DOHH2 (cell line): ENCODE measurements around the gene AEBP2.

ENCODE experiments used
- H3F3A ChIP-seq: fragments of 200-600 bp; sonication (generic), shearing (Covaris generic); 2 replicates; pipeline ENCODE4 v1.6.0; 2016; ENCODE audit warnings: antibody characterized with exemption, mild to moderate bottlenecking; ENCODE audit not compliant: control insufficient read depth, insufficient read depth
- H3K27ac ChIP-seq: fragments of 200-600 bp; sonication (generic); 2 replicates; pipeline ENCODE4 v1.5.1; 2014; ENCODE audit warnings: low read depth, mild to moderate bottlenecking, low read length, moderate library complexity
- H3K27me3 ChIP-seq: fragments of 200-600 bp; sonication (generic); 2 replicates; pipeline ENCODE4 v1.6.1; 2014; ENCODE audit warnings: mild to moderate bottlenecking, low read length, mixed read lengths; ENCODE audit not compliant: control insufficient read depth
- H3K36me3 ChIP-seq: fragments of 200-600 bp; sonication (generic); 2 replicates; pipeline ENCODE4 v1.6.1; 2014; ENCODE audit warnings: mild to moderate bottlenecking, low read length, moderate library complexity, mixed read lengths; ENCODE audit not compliant: control insufficient read depth
- H3K4me1 ChIP-seq: fragments of 200-600 bp; sonication (generic); 2 replicates; pipeline ENCODE4 v1.6.1; 2014; ENCODE audit warnings: mild to moderate bottlenecking, low read length, mixed read lengths; ENCODE audit not compliant: control insufficient read depth
- H3K4me2 ChIP-seq: fragments of 200-600 bp; sonication (generic); 2 replicates; pipeline ENCODE4 v1.6.0; 2014; ENCODE audit warnings: mild to moderate bottlenecking, low read length, moderate library complexity
- H3K4me3 ChIP-seq: fragments of 200-600 bp; sonication (generic); 2 replicates; pipeline ENCODE4 v1.5.1; 2014; ENCODE audit warnings: mild to moderate bottlenecking, low read length, mixed read lengths
- H3K79me2 ChIP-seq: fragments of 200-600 bp; sonication (generic); 2 replicates; pipeline ENCODE4 v1.6.1; 2014; ENCODE audit warnings: mild to moderate bottlenecking, low read length, mixed read lengths; ENCODE audit not compliant: control insufficient read depth
- H3K9me2 ChIP-seq: fragments of 200-600 bp; sonication (generic); replicated peaks from 2 replicates; pipeline ENCODE4 v1.6.1; 2014; ENCODE audit warnings: mild to moderate bottlenecking, low read length, mixed read lengths; ENCODE audit not compliant: control insufficient read depth
- H3K9me3 ChIP-seq: fragments of 200-600 bp; sonication (generic); 2 replicates; pipeline ENCODE4 v1.6.1; 2014; ENCODE audit warnings: antibody characterized with exemption, low read length, mixed read lengths; ENCODE audit not compliant: control insufficient read depth, insufficient read depth
- H4K20me1 ChIP-seq: fragments of 200-600 bp; sonication (generic); 2 replicates; pipeline ENCODE4 v1.6.0; 2014; ENCODE audit warnings: low read depth, mild to moderate bottlenecking, antibody characterized with exemption, low read length, moderate library complexity; ENCODE audit not compliant: control insufficient read depth, insufficient read depth
- EZH2phosphoT487 ChIP-seq: fragments of 200-600 bp; sonication (generic); IDR thresholded peaks from 2 replicates; pipeline ENCODE4 v1.6.1; 2017; ENCODE audit warnings: borderline replicate concordance, mild to moderate bottlenecking, antibody characterized with exemption, low read length, moderate library complexity, mixed read lengths
- TF ChIP-seq, protein P1 (sequence below): fragments of 200-600 bp; sonication (generic); IDR thresholded peaks from one replicate; pipeline ENCODE4 v1.5.1; 2014; ENCODE audit warnings: antibody characterized with exemption, mild to moderate bottlenecking, low read depth, low read length; ENCODE audit not compliant: poor library complexity, severe bottlenecking

The AEBP2 gene

GRCh38 chr12:19477071-19477470, 37.8 kb downstream of the AEBP2 start:
- no peak overlapping the region for H3K4me3 ChIP-seq
- H3K79me2 ChIP-seq, result peaks cover 89% of the 10 kb centered on the region
- H3F3A ChIP-seq, result no peaks in the 10 kb centered on the region
- H3K4me2 ChIP-seq, result no peak overlapping the region
- H3K4me1 ChIP-seq, result peaks cover 8% of the 10 kb centered on the region
- H4K20me1 ChIP-seq, result peaks cover 13% of the 10 kb centered on the region
- peaks cover 71% of the 10 kb centered on the region for H3K36me3 ChIP-seq
- no peaks in the 10 kb centered on the region for H3K9me2 ChIP-seq
- no peaks in the 10 kb centered on the region for H3K9me3 ChIP-seq
- no peaks in the 10 kb centered on the region for H3K27me3 ChIP-seq
- TF ChIP-seq EZH2phosphoT487, result no peak
- TF ChIP-seq, protein P1, sequence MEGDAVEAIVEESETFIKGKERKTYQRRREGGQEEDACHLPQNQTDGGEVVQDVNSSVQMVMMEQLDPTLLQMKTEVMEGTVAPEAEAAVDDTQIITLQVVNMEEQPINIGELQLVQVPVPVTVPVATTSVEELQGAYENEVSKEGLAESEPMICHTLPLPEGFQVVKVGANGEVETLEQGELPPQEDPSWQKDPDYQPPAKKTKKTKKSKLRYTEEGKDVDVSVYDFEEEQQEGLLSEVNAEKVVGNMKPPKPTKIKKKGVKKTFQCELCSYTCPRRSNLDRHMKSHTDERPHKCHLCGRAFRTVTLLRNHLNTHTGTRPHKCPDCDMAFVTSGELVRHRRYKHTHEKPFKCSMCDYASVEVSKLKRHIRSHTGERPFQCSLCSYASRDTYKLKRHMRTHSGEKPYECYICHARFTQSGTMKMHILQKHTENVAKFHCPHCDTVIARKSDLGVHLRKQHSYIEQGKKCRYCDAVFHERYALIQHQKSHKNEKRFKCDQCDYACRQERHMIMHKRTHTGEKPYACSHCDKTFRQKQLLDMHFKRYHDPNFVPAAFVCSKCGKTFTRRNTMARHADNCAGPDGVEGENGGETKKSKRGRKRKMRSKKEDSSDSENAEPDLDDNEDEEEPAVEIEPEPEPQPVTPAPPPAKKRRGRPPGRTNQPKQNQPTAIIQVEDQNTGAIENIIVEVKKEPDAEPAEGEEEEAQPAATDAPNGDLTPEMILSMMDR, result no peak
- no peak overlapping the region for H3K27ac ChIP-seq

GRCh38 chr12:19480459-19480858, 41.2 kb downstream of the AEBP2 start:
- H3K4me3 ChIP-seq, result no peak overlapping the region
- H3K9me3 ChIP-seq, result no peaks in the 10 kb centered on the region
- peaks cover 18% of the 10 kb centered on the region for H4K20me1 ChIP-seq
- peaks cover 8% of the 10 kb centered on the region for H3K4me1 ChIP-seq
- H3K9me2 ChIP-seq, result no peaks in the 10 kb centered on the region
- no peaks in the 10 kb centered on the region for H3F3A ChIP-seq
- H3K27ac ChIP-seq, result no peak overlapping the region
- peaks cover 70% of the 10 kb centered on the region for H3K36me3 ChIP-seq
- H3K79me2 ChIP-seq, result peaks cover 100% of the 10 kb centered on the region
- no peaks in the 10 kb centered on the region for H3K27me3 ChIP-seq
- H3K4me2 ChIP-seq, result no peak overlapping the region
- TF ChIP-seq EZH2phosphoT487, result no peak
- TF ChIP-seq, protein P1, result no peak

- Histone ChIP-seq H3K79me2 (peaks cover 100% of the 10 kb centered on the region), H3K4me1 (peaks cover 2% of the 10 kb centered on the region), H3K9me3 (no peaks in the 10 kb centered on the region), H3K9me2 (no peaks in the 10 kb centered on the region), H3K36me3 (peaks cover 68% of the 10 kb centered on the region), H4K20me1 (peaks cover 18% of the 10 kb centered on the region), H3K27me3 (no peaks in the 10 kb centered on the region), H3K4me2 (no peak overlapping the region), H3K27ac (no peak overlapping the region), H3K4me3 (no peak overlapping the region), H3F3A (no peaks in the 10 kb centered on the region)
- TF ChIP-seq EZH2phosphoT487, result no peak
- TF ChIP-seq, protein P1, result no peak
Observed at GRCh38 chr12:19482036-19482435, 42.7 kb downstream of the AEBP2 start.
